NCI-H748 (cell line): Measurements from ENCODE around the gene JPT2.
"Not testable (repeated sequence)": the region's sequence is repeated elsewhere in the genome, so short reads cannot be mapped to it uniquely, and the experiment has no call there.

ENCODE experiments used
- DNase-seq: peaks from one replicate; lab custom pipeline; 2025; ENCODE audit not compliant: unreplicated experiment; lab: John Stamatoyannopoulos, UW

The JPT2 gene

DNA sequence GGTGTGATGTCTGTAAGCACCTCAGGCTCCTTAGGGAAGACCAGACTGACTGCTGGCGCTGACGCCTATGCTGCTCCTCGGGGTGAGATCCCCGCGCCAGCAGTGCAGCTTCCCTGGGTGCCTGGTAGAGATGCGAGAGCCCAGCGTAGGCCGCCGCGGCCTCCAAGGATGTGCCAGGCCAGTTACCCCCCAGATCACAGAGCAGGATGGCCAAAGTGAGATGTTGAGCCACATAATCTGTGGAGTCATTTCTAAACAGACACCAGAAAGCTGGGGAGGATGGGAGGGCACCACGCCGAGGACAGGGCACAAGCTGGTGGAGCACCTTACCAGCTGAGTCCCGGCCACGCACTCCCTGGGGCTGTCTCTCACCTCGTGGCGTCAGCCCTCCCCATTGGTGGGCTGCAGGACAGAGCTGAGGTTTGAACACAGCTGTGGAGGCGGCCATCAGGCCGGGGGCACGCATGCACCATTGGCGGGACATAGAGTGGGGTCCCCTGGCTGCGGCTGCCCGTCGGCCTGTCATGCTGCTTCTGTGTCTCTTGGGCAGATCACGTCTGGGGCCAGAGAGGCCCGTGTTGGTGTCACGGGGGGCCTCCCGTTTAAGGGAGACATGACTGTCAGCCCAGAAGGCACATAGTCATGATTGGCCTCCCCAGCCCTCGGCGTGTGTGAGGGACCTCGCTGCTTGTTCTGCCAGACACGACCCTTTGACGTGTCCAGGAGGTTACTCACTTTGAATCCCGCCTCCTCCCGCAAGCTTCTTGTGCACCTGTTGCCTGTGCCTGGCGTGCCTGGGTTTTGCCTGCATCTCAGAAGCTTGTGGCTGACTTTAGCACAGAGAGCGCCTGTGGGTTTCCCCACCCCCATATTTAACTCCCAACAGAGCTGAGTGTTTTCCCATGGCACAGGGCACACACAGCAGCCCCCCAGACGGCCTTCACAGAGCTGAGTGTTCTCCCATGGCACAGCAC, 49.9 kb downstream of the JPT2 start:
- DNase-seq: no peak

DNA sequence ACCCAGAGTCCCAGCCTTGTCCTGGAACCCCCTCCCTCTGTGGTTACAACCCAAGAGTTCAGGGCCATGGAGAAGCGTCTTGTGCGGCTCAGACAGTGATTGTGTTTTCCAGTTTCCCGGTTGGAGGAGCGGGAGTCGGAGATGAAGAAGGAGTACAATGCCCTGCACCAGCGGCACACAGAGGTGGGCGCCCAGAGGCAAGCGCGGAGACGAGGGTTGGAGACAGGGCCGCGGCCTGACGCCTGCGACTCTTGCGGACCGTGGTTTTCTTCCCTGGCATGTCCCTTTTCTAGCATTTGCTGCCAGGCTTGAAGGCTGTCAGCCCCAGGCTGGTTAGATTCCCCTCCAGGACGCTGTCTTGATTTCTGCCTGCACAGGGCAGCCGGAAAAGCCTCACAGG, 50.9 kb downstream of the JPT2 start:
- no peak for DNase-seq

DNA sequence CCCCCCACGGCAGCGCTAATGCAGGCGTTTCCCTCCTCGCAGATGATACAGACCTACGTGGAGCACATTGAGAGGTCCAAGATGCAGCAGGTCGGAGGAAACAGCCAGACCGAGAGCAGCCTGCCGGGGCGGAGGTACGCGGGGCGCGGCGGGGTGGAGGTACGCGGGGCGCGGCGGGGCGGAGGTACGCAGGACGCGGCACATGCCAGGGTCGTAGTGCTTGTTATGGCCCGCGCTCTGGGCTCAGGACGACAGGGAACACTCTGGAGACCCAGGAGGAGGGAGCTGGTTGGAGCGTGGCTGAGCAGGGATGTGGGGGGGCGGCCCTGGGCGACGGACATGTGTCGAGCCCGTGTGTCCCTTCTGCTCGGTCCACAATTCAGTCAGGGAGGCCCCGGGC, 51.4 kb downstream of the JPT2 start:
- DNase-seq: no peak

DNA sequence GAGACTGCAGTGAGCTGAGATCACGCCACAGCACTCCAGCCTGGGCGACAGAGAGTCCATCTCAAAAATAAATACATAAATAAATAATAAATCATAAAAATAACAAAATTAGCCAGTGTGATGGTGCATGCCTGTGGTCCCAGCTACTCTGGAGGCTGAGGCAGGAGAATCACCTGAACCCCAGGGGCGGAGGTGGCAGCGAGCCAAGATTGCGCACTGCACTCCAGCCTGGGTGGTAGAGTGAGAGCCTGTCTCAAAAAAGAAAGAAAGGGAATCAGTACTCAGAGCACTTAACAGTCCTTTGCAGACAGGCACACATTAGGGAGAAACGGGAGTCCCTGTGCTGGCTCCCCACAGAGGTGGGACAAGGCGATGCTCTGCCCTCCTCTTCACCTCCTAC, 53.0 kb downstream of the JPT2 start:
- no peak for DNase-seq

DNA sequence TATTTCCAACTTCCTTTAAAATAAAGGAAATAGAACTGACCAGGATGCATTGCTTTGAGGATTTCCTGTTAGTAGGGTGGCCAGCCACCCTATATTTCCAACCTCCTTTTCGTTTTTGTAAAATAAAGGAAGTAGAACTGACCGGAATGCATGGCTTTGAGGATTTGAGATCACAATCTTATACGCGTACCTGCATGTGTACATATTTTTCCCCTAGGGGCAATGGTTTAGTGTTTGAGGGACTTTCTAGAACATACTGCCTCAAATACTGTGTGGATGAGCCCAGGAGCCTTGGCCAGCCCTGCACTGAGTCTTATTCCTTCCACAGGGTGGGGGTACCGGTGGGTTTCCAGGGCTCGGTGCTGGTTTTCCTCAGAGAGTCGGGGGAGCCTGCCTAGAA, 53.5 kb downstream of the JPT2 start:
- DNase-seq: no peak

DNA sequence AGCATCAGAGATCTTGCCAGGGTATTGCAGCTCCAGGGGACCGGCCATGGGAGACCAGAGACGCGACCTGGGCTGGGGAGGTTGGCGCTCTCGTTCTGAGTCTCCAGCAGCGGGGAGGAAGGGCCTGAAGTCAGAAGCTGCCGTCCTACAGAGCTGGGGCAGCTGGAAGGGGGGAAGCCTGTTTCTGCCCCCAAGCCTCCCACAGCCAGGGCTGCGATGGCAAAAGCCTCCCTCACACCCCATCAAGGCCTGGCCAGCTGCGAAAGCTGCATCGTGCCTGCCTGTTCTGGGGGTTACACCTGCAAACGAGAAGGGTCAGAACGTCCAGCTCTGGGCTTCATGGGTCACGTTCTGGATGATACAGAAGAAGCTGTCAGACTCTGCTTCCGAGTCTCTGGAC, 54.0 kb downstream of the JPT2 start:
- DNase-seq: no peak

DNA sequence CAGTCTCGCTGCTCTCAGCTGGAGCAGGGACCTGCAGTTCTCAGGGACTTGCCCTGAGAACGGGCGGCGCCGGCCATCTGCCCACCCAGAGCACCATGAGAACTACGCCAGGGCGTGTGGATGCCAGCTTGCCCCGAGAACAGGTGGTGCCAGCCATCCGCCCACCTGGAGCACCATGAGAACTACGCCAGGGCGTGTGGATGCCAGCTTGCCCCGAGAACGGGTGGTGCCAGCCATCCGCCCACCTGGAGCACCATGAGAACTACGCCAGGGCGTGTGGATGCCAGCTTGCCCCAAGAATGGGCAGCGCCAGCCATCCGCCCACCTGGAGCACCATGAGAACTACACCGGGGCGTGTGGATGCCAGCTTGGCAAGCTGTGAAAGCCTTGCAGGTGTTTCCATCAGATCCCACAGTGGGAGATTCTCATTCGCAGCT, 54.5 kb downstream of the JPT2 start:
- DNase-seq: not testable (repeated sequence)

DNA sequence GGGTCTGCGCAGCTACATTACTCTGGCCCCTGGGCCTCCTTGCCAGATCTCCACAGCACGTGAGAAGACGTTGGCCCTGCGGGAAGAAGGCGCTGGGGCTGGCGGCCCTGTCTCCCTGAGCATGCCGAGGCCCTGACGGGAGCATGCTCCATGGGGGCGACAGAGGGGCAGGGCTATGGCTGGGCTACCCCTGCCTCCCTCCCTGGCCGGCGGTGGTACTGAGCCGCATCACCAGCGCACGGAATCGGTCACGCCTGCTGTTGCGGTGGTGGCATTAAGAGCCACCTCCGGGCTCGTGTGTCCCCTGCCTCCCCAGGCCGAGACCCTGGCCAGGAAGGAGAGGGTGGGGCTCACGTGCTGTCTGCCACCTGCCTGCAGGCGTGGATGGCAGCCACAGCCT, 56.0 kb downstream of the JPT2 start:
- no peak for DNase-seq

DNA sequence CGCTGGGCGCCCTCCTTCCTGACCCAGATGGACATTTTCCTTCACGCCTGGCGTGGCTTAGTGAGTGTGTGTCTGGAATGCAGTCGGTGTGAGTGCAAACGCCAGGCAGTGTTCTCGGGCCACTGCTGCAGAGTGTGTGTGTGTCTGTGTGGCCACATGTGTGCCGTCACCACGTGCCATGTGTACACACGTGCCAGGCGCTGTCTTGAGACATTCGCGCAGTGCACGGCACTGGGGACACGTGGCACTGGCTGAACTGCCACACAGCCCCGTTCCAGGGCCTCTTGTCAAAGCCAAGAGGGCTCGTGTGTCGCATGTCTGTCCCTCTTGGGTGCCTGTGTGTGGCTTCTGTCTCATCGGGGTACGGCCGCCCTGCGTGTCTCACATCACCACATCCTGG, 56.7 kb downstream of the JPT2 start:
- no peak for DNase-seq

DNA sequence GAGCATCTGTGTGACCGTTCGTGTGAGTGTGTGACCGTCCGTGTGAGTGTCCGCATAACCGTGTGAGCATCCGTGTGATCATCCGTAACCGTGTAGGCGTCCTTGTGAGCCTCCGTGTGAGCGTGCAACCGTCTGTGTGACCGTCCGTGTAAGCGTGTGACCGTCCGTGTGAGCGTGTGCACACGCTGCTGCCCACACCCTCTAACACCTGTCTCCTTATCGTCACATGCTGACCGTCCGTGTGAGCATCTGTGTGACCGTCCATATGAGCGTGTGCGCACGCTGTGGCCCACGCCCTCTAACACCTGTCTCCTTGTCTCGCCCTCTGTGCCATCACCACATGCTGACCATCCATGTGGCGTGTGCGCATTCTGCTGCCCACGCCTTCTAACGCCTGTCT, 62.2 kb downstream of the JPT2 start:
- DNase-seq: no peak

DNA sequence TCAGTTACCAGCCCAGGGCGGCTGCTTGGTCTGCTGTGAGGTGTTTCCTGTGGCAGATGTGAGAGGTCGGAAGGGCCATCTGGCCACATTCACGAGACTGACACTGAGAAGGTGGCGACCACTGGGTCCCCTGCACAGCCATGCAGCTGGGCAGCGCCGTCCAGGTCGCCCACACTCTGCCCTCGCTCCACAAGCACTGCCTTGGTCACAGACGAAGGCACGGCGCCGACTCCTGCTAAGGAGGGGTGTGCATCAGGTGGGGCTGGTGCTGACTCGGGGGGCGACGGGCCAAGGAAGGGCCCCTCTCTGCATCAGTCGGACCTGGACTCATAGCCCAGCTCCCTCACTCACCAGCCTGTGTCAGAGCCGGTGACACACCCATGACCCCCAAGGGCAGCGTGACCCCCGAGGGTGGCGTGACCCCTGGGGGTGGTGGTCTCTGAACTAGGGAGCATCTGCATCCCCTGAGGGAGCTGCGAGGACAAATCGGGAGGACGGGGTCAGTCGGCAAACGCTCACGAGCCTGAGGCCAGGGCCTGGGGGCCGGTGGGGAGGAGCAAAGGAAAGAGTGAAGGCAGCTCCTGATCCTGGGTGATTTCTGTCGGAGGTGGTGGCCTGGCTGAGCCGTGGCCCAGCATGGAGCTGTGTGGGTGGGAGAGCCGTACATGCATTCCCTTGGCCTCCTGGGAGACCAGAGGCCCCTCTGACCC, 62.9 kb downstream of the JPT2 start:
- DNase-seq: no peak

DNA sequence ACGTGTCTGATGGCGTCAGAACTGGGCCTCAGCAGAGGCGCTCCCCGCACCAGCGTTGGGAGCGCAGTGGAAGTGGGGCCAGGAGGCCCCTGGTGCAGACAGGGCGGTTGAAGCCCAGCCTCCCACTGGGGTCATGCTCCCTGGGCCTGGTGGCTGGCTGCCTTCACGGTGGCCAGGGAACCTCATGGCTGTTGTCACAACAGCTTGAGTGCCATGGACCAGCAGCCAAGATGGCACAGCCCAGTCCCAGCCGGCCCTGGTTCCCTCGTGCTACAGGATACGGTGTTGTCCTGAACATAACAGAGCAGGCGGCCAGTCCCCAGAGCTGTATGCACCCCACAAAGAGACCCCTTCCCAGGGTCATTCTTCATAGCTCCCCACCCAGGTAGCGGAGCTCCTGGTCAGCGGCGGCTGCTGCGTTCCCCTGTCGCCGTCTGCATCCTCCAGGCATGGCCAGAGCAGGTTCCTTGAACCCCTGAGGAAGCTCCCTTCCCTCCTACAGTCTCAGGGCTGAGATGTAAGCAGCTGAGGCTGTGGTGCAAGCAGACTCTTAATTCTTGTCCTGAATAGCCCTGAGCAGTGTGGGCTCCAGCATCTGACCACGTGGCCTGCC, 63.6 kb downstream of the JPT2 start:
- no peak for DNase-seq

DNA sequence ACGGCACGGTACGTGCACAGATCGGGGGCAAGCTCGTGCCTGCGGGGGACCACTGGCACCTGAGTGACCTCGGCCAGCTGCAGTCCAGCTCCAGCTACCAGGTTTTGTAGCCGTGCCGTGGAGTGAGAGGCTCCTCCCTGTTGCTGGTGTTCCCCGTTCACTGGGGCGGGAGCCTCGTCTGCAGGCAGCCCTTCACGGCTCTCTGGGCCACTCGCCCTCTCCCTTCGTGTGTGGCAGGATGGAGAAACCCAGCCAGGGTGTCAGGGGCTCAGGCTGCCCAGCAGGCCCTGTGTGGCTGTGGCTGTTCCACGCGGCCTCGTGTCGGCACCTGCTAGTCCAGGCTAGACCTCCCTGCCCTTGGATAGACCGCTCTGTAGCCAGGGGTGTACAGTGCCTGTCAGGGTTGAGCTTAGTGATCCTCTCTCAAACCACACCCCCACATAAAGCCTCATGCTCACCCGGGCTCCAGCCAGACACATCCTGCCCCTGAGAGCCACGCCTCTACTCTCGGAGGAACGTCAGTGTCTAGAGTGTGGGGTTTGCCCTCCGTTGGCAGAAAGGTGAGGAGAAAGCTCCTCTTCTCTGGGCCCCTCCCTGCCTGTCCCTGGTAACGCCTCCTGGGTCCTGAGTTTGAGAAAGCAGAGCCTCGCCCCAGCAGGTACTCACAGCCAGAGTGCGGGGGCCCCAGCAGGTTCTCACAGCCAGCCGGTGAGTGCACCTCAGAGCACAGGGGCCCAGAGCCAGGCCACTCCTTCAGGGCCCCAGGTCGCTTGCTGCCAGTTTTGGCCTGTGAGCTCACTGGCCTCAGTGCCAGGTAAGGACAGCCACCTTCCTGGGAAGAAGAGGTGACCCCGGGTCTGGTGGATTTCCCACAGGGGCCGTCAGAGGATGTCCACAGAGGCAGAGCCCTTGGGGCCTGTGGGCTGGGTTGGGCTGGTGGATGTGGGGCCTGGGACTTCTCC, 65.6 kb downstream of the JPT2 start:
- DNase-seq: no peak

DNA sequence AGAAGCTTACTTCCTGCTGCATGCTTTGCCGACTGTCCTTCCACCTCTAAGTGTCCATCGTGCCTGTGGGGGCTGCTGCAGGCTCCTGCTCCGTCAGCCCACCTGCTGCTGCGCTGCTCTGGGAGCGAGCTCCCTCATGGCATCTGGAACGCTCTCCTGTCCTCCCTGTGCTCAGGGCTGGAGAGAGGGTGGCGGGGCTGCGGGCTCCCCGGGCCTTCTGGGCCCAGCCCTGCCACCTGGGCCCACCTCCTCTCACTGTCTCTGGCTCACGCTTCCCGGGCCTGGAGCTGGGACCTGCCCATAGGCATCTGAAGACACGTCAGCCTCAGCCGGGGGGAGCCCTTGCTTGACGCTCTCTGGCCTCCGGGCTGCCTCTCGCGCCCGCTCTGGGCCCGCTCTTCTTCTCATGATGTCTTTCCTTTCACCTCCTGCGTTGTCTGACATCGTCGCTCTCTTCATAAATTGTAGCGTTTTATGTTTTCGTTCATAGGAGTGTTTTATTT, 66.3 kb downstream of the JPT2 start:
- no peak for DNase-seq

DNA sequence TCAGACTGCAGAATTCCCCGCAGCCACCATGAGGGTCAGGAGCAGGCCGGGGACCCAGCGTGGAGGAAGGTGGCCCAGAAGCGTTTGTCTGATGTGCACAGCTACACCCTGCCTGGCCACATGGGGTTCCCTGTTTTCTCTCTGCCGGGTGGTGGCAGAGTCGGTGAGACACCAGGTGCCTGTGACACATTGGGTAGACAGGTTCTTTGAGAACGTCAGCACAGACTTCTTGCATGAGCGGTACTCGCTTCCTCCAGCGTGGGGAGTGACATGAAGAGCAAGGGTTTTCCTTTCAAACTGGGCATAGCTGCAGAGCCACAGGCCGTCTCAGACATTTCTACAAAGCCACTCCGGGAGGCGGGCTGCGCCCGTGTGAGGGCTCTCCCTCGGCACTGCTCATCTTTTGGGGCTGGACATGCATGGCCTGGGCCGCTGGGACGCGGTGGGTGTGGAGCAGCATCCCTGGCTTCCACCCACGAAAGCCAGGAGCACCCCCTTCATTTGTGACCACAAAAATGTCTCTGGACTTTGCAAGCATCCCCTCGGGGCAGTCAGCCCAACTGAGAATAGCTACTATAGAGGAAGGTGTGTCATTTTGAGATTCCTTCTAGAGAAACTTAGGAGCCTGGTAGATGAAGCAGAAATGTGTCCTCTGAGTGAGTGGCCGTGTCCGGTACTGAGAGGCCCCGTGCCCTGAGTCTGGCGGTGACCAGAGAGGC, 67.3 kb downstream of the JPT2 start:
- DNase-seq: no peak

DNA sequence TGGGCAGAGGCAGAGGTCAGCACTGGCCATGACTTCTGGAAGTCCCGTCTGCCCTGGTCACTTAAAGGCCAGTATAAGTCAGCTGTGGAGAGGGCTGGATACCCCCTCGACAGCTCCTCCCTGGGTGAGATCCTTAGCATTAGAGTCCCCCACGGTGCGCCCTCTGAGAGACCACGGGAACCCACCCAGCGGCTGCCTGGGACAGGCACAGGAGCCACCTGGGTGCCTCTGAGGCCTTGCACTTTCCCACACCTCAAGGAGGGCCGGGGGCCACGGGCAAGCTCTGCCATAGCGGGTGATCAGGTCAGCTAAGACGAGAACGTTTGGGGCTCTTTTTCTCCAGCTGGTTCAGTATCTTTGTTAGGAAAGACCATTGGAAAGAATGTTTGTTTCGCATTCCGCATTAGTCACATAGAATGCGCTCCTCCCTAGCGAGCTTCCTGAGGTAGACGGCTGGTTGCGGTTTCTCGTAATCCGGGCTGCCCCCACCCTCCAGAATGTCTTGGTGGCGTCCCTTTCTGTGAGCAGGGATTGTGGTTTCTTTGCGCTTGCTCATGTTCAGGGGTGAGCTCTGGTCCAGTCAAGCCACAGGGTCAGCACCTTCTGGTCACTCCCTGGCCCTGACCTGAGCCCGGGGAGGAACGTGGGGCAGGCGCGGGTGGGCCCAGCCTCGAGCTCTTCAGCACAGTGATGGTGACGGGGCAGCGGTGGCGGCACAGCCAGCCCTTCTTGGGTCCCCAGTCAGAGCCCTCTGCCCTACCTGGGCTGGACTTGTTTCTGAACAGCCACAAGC, 68.0 kb downstream of the JPT2 start:
- DNase-seq: no peak

DNA sequence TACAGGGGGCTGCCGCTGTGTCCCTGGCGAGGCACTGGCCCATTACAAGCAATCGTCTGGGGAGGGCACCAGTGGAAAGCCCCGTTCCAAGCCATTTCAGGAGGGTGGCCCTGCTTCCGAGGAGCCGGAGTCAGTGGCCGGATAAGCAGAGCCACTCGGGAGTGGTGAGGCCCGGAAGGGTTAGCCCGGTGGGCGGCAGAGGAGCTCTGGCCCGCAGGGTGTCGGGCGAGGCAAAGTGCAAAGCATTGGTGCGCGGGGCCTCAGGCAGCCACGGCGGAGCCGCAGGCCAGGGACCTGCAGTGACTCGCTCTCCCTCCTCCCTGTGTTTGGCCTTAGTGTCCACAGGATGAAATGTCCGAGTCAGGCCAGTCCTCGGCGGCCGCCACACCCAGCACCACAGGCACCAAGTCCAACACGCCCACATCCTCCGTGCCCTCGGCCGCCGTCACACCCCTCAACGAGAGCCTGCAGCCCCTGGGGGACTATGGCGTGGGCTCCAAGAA, 68.7 kb downstream of the JPT2 start:
- DNase-seq: no peak

DNA sequence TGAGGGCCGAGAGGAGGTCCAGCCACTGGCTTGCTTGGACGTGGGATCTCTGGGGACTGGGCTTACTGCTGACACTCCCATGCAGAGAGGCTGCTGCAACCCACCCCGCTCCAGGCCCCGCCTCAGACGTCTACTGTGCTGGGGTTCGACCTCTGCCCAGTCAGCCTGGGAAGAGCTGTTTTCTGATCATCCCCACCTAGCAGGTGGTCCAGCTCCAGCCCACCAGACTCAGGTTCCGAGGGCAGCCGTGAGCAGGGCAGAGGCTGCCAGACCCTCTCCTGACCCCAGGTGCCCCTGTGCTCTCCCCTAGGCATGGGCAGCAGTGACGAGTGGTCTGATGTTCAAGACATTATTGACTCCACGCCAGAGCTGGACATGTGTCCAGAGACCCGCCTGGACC, 69.9 kb downstream of the JPT2 start:
- no peak for DNase-seq
